NCI-H2171 (cell line): ENCODE results near the gene PLEKHA4.
"Not testable (repeated sequence)": the region's sequence is repeated elsewhere in the genome, so short reads cannot be mapped to it uniquely, and the experiment has no call there.

Source experiments
- DNase-seq: peaks from one replicate; lab custom pipeline; 2025; lab: John Stamatoyannopoulos, UW

The PLEKHA4 gene

GRCh38 chr19:48866692-48867091 lies 1.7 kb downstream of the PLEKHA4 start:
- no peak for DNase-seq

GRCh38 chr19:48862827-48863226 lies 5.6 kb downstream of the PLEKHA4 start:
- DNase-seq, result no peak

- DNase-seq, result no peak
Measured at GRCh38 chr19:48861313-48861712, 7.1 kb downstream of the PLEKHA4 start.

GRCh38 chr19:48859711-48860572 lies 8.5 kb downstream of the PLEKHA4 start:
- no peak for DNase-seq

- no peak for DNase-seq
Measured at GRCh38 chr19:48858984-48859710, 9.3 kb downstream of the PLEKHA4 start.

GRCh38 chr19:48856921-48857320 lies 11.5 kb downstream of the PLEKHA4 start:
- no peak for DNase-seq

- no peak for DNase-seq
Measured at GRCh38 chr19:48854103-48854502, 14.3 kb downstream of the PLEKHA4 start.

- no peak for DNase-seq
Measured at GRCh38 chr19:48853483-48853882, 14.9 kb downstream of the PLEKHA4 start.

- no peak for DNase-seq
Measured at GRCh38 chr19:48852292-48852691, 16.1 kb downstream of the PLEKHA4 start.

- DNase-seq, result not testable (repeated sequence)
Measured at GRCh38 chr19:48846659-48847058, 21.8 kb downstream of the PLEKHA4 start.

GRCh38 chr19:48845384-48845783 lies 23.0 kb downstream of the PLEKHA4 start:
- no peak for DNase-seq

GRCh38 chr19:48844472-48844871 lies 23.9 kb downstream of the PLEKHA4 start:
- peak; percentile 48 for DNase-seq

GRCh38 chr19:48842789-48843162 lies 25.6 kb downstream of the PLEKHA4 start:
- peak; percentile 19 for DNase-seq

- DNase-seq, result no peak
Measured at GRCh38 chr19:48841571-48841970, 26.8 kb downstream of the PLEKHA4 start.

GRCh38 chr19:48841047-48841446 lies 27.4 kb downstream of the PLEKHA4 start:
- no peak for DNase-seq

GRCh38 chr19:48837687-48838086 lies 30.7 kb downstream of the PLEKHA4 start:
- no peak for DNase-seq

GRCh38 chr19:48837051-48837524 lies 31.3 kb downstream of the PLEKHA4 start:
- DNase-seq, result peak; percentile 88

GRCh38 chr19:48836089-48837017 lies 32.1 kb downstream of the PLEKHA4 start, which contains the start of gene HSD17B14:
HSD17B14 (minus strand) TSS chr19:48836491; CDS start chr19:48836411, 80 bp downstream.
- no peak for DNase-seq

GRCh38 chr19:48835734-48836088 lies 32.7 kb downstream of the PLEKHA4 start:
- DNase-seq, result peak; percentile 80

GRCh38 chr19:48833977-48834376 lies 34.4 kb downstream of the PLEKHA4 start:
- DNase-seq, result no peak

GRCh38 chr19:48833049-48833448 lies 35.4 kb downstream of the PLEKHA4 start:
- DNase-seq, result no peak

GRCh38 chr19:48830965-48831364 lies 37.5 kb downstream of the PLEKHA4 start:
- no peak for DNase-seq
